HEK293T (cell line): ENCODE data around the gene SLC38A3.
A peak's percentile ranks its signal among the peaks of the same experiment; 100 is the strongest.

ENCODE experiments used
- CTCF ChIA-PET: fragments of 350-600 bp; formaldehyde crosslinking; extraction: SDS; loops from one replicate; lab custom pipeline; 2021; ENCODE audit warnings: antibody characterized with exemption, inconsistent platforms; lab: Yijun Ruan, JAX
- POLR2A ChIA-PET: fragments of 350-600 bp; formaldehyde crosslinking; extraction: SDS; loops from one replicate; lab custom pipeline; 2020; ENCODE audit warnings: antibody characterized with exemption, inconsistent platforms; lab: Yijun Ruan, JAX
- DNase-seq: peaks from one replicate; pipeline ENCODE4 v3.0.0; 2012; ENCODE audit warnings: mixed read lengths; ENCODE audit errors: extremely low spot score
- ARNT ChIP-seq: fragments of 450-650 bp; IDR thresholded peaks from 2 replicates; pipeline ENCODE4 v1.6.1; 2017; ENCODE audit warnings: mild to moderate bottlenecking
- BHLHE40 ChIP-seq: fragments of 450-650 bp; IDR thresholded peaks from 2 replicates; pipeline ENCODE4 v1.6.1; 2016; ENCODE audit warnings: mild to moderate bottlenecking, moderate library complexity, borderline replicate concordance
- CTBP1 ChIP-seq: fragments of 450-650 bp; IDR thresholded peaks from 2 replicates; pipeline ENCODE4 v1.6.1; 2016; ENCODE audit warnings: borderline replicate concordance
- ELF4 ChIP-seq: fragments of 450-650 bp; IDR thresholded peaks from 2 replicates; pipeline ENCODE4 v1.6.1; 2017; ENCODE audit warnings: antibody characterized with exemption
- FOXA1 ChIP-seq: fragments of 450-650 bp; IDR thresholded peaks from 2 replicates; pipeline ENCODE4 v1.6.1; 2016; ENCODE audit warnings: mild to moderate bottlenecking
- FOXK2 ChIP-seq: fragments of 450-650 bp; IDR thresholded peaks from 2 replicates; pipeline ENCODE4 v1.6.1; 2016; ENCODE audit warnings: mild to moderate bottlenecking
- FOXM1 ChIP-seq: fragments of 450-650 bp; IDR thresholded peaks from 2 replicates; pipeline ENCODE4 v1.6.1; 2017; ENCODE audit warnings: mild to moderate bottlenecking, borderline replicate concordance
- HDGF ChIP-seq: fragments of 450-650 bp; IDR thresholded peaks from 2 replicates; pipeline ENCODE4 v1.6.1; 2017; ENCODE audit warnings: antibody characterized with exemption, borderline replicate concordance
- L3MBTL2 ChIP-seq: fragments of 450-650 bp; conservative IDR thresholded peaks from 2 replicates; pipeline ENCODE4 v1.6.1; 2016; ENCODE audit warnings: mild to moderate bottlenecking
- LEF1 ChIP-seq: fragments of 450-650 bp; IDR thresholded peaks from 2 replicates; pipeline ENCODE4 v1.6.1; 2017; ENCODE audit warnings: mild to moderate bottlenecking, borderline replicate concordance
- NFRKB ChIP-seq: fragments of 450-650 bp; IDR thresholded peaks from 2 replicates; pipeline ENCODE4 v1.6.1; 2016; ENCODE audit warnings: mild to moderate bottlenecking, moderate library complexity
- PKNOX1 ChIP-seq: fragments of 450-650 bp; IDR thresholded peaks from 2 replicates; pipeline ENCODE4 v1.6.1; 2016
- SP1 ChIP-seq: fragments of 450-650 bp; IDR thresholded peaks from 2 replicates; pipeline ENCODE4 v1.6.1; 2017
- SUZ12 ChIP-seq: fragments of 450-650 bp; IDR thresholded peaks from 2 replicates; pipeline ENCODE4 v1.6.1; 2016; ENCODE audit warnings: mild to moderate bottlenecking
- TARDBP ChIP-seq: fragments of 450-650 bp; IDR thresholded peaks from 2 replicates; pipeline ENCODE4 v1.6.1; 2016
- ZNF384 ChIP-seq: fragments of 450-650 bp; IDR thresholded peaks from 2 replicates; pipeline ENCODE4 v1.6.1; 2016

The SLC38A3 gene

GRCh38 chr3:50262778-50263177 is 57.7 kb downstream of the SLC38A3 start:
- POLR2A ChIA-PET, result interaction anchor here (0.6 to 2.2 kb wide), 3 partner anchors 16 to 74 kb away, joined by 3 to 6 read pairs (median 4); no protein-coding TSS in a partner anchor
- no peak for DNase-seq
- TF ChIP-seq FOXK2 (no peak), FOXA1 (no peak), L3MBTL2 (no peak), ARNT (no peak), ELF4 (no peak), FOXM1 (no peak), NFRKB (no peak), BHLHE40 (no peak), HDGF (no peak), LEF1 (no peak), PKNOX1 (no peak), TARDBP (no peak), SP1 (no peak), ZNF384 (no peak), SUZ12 (no peak)
- CTCF ChIA-PET, result interaction anchor here (0.7 to 1.1 kb wide), 3 partner anchors 12 to 74 kb away, joined by 3 to 6 read pairs (median 4); no protein-coding TSS in a partner anchor

- TF ChIP-seq CTBP1 (no peak), ARNT (no peak), TARDBP (no peak), SUZ12 (no peak)
- POLR2A ChIA-PET, result interaction anchor here (0.6 to 2.2 kb wide), 14 partner anchors 17 to 1417 kb away, joined by 3 to 8 read pairs (median 4); partner anchors contain the start of genes CYB561D2, MON1A, NPRL2 and TUSC2
- no peak for DNase-seq
- CTCF ChIA-PET, result interaction anchor here (0.8 to 1.7 kb wide), 8 partner anchors 11 to 107 kb away, joined by 3 to 9 read pairs (median 4); no protein-coding TSS in a partner anchor
Measured at GRCh38 chr3:50263478-50264382, 58.7 kb downstream of the SLC38A3 start.

GRCh38 chr3:50264383-50264963 is 59.4 kb downstream of the SLC38A3 start:
- POLR2A ChIA-PET, result interaction anchor here (0.6 to 2.2 kb wide), 13 partner anchors 18 to 1417 kb away, joined by 3 to 8 read pairs (median 4); partner anchors contain the start of genes CYB561D2, HYAL3, MON1A and NAA80

GRCh38 chr3:50264964-50265485 is 60.0 kb downstream of the SLC38A3 start:
- CTCF ChIA-PET, result interaction anchor here (0.6 to 1.7 kb wide), 8 partner anchors 10 to 280 kb away, joined by 3 to 9 read pairs (median 4); no protein-coding TSS in a partner anchor
- TF ChIP-seq HDGF, result no peak
- TF ChIP-seq PKNOX1, result no peak
- no peak for TF ChIP-seq ZNF384
- no peak for TF ChIP-seq FOXM1
- no peak for TF ChIP-seq CTBP1
- no peak for TF ChIP-seq TARDBP
- no peak for TF ChIP-seq BHLHE40
- no peak for TF ChIP-seq SP1
- TF ChIP-seq FOXA1, result no peak
- no peak for TF ChIP-seq FOXK2
- no peak for TF ChIP-seq NFRKB
- TF ChIP-seq ARNT, result no peak
- no peak for TF ChIP-seq ELF4
- POLR2A ChIA-PET, result interaction anchor here (0.6 to 1.9 kb wide), 9 partner anchors 19 to 335 kb away, joined by 3 to 8 read pairs (median 4); partner anchors contain the start of genes CYB561D2, HYAL3, IFRD2 and MON1A
- no peak for DNase-seq

More at GRCh38 chr3:50264383-50264963, 59.4 kb downstream of the SLC38A3 start:
- CTCF ChIA-PET, result interaction anchor here (0.6 to 1.7 kb wide), 8 partner anchors 10 to 281 kb away, joined by 3 to 9 read pairs (median 4); no protein-coding TSS in a partner anchor
- no peak for TF ChIP-seq BHLHE40
- 0 out of 2 replicates have a peak, but pooled peaks have one; percentile 19 for TF ChIP-seq HDGF
- peak; percentile 54 for DNase-seq

GRCh38 chr3:50265571-50265970 is 60.5 kb downstream of the SLC38A3 start:
- CTCF ChIA-PET, result interaction anchor here (0.6 to 1.7 kb wide), 2 partner anchors 19 to 56 kb away, joined by 4 to 9 read pairs; no protein-coding TSS in a partner anchor
- no peak for TF ChIP-seq FOXK2
- TF ChIP-seq NFRKB, result no peak
- no peak for TF ChIP-seq ELF4
- TF ChIP-seq CTBP1, result no peak
- TF ChIP-seq HDGF, result no peak
- no peak for TF ChIP-seq ZNF384
- TF ChIP-seq LEF1, result no peak
- no peak for TF ChIP-seq BHLHE40
- TF ChIP-seq SP1, result no peak
- TF ChIP-seq ARNT, result no peak
- no peak for TF ChIP-seq TARDBP
- TF ChIP-seq SUZ12, result no peak
- no peak for TF ChIP-seq PKNOX1
- no peak for TF ChIP-seq FOXA1
- TF ChIP-seq FOXM1, result no peak
- TF ChIP-seq L3MBTL2, result no peak
- POLR2A ChIA-PET, result interaction anchor here (1.9 to 2.6 kb wide), 2 partner anchors 19 to 37 kb away, joined by 7 to 12 read pairs; no protein-coding TSS in a partner anchor
- DNase-seq, result no peak
